H1 (cell line): Measurements from ENCODE around the gene TIMP3. TPM values are rescaled to one million over a fixed set of nuclear protein-coding genes. Genes with fewer than 3 reads are reported as not detected.

Source experiments
- CHD1 ChIP-seq: IDR thresholded peaks from 2 replicates; pipeline ENCODE4 v1.6.1; 2012; ENCODE audit warnings: low read depth, low read length, improper control_type of control experiment
- CHD7 ChIP-seq: fragments of 300-600 bp; sonication (generic); IDR thresholded peaks from 2 replicates; pipeline ENCODE4 v1.7.1; 2012; ENCODE audit warnings: low read length, moderate library complexity, mild to moderate bottlenecking, inconsistent platforms; ENCODE audit not compliant: insufficient replicate concordance
- CREB1 ChIP-seq: IDR thresholded peaks from 2 replicates; pipeline ENCODE4 v1.6.1; 2012; ENCODE audit warnings: inconsistent platforms
- KDM4A ChIP-seq: IDR thresholded peaks from one replicate; pipeline ENCODE4 v1.7.1; 2012; ENCODE audit warnings: low read depth, mild to moderate bottlenecking, moderate library complexity, low read length, inconsistent platforms; ENCODE audit not compliant: severe bottlenecking
- KDM5A ChIP-seq: fragments of 200-600 bp; IDR thresholded peaks from 2 replicates; pipeline ENCODE4 v1.7.1; 2012; ENCODE audit warnings: mild to moderate bottlenecking, low read length, inconsistent platforms, mixed read lengths
- PHF8 ChIP-seq: fragments of 200-600 bp; sonication (generic); conservative IDR thresholded peaks from 2 replicates; pipeline ENCODE4 v1.7.1; 2012; ENCODE audit warnings: low read depth, mild to moderate bottlenecking, inconsistent platforms, low read length, moderate library complexity
- RAD21 ChIP-seq, 2 experiments: IDR thresholded peaks in 1 of 2; conservative IDR thresholded peaks in 1 of 2; 2 replicates each; pipeline ENCODE4 v1.6.1; 2011; ENCODE audit warnings: low read depth in 2 of 2, low read length in 2 of 2, improper control_type of control experiment in 1 of 2, inconsistent platforms in 1 of 2, mild to moderate bottlenecking in 1 of 2, moderate library complexity in 1 of 2
- SIRT6 ChIP-seq: IDR thresholded peaks from one replicate; pipeline ENCODE4 v1.7.1; 2012; ENCODE audit warnings: low read length, inconsistent platforms
- SIX5 ChIP-seq: IDR thresholded peaks from 2 replicates; pipeline ENCODE4 v1.6.1; 2011; ENCODE audit warnings: mild to moderate bottlenecking, low read depth, low read length
- SP2 ChIP-seq: IDR thresholded peaks from 2 replicates; pipeline ENCODE4 v1.6.1; 2012; ENCODE audit warnings: mild to moderate bottlenecking, low read length, inconsistent platforms
- TAF1 ChIP-seq: IDR thresholded peaks from 2 replicates; pipeline ENCODE4 v1.6.1; 2011; ENCODE audit warnings: mild to moderate bottlenecking, low read depth, low read length
- ZNF274 ChIP-seq: IDR thresholded peaks from 2 replicates; pipeline ENCODE4 v1.7.0; 2012; ENCODE audit warnings: low read length, borderline replicate concordance; ENCODE audit errors: extremely low read depth
- polyA plus RNA-seq, 7 experiments: library from polyadenylated mRNA; depleted of rRNA in 3 of 7; stranded (reverse) in 5 of 7; unstranded in 2 of 7; fragments of >200 nt in 5 of 7; fragments of 200-250 nt in 2 of 7; gene quantifications; 1 replicate in 5 of 7; 2 replicates in 1 of 7; 4 replicates in 1 of 7; pipeline versions ENCODE4 v1.2.1 to v1.2.3, GENCODE V29; 2011 to 2013; ENCODE audit warnings: missing spikeins in 2 of 7, mixed read lengths in 2 of 7
- total RNA-seq: library from RNA; stranded (reverse); fragmentation: NEBNext Ultra II Directional; extraction: Animal tissue kit (Norgen Biotek cat#: 25700); gene quantifications from 2 replicates; pipeline ENCODE4 v1.2.1, GENCODE V29; 2021

The TIMP3 gene
- total and polyA plus RNA-seq, 2 of the 8 experiments (the other 6 are each of a cell fraction or from before 2014, with no cell fraction given), result 1.3 to 4.7 TPM

GRCh38 chr22:32874385-32874784, 72.9 kb downstream of the TIMP3 start (continued):
- no peak for TF ChIP-seq CHD7
- TF ChIP-seq CREB1, result no peak
- TF ChIP-seq PHF8, result no peak
- no peak for TF ChIP-seq KDM5A
- TF ChIP-seq RAD21 (IDR thresholded peaks at IDR 0.05 in 1 of 2, conservative IDR thresholded peaks at IDR 0.05 in 1 of 2; ENCODE audit: low read depth in 2 of 2, low read length in 2 of 2), result no peak
- TF ChIP-seq CHD1, result no peak
- no peak for TF ChIP-seq ZNF274
- TF ChIP-seq TAF1, result no peak
- no peak for TF ChIP-seq SIRT6
- no peak for TF ChIP-seq SIX5
- no peak for TF ChIP-seq KDM4A
- TF ChIP-seq SP2, result no peak
